Measurements from ENCODE around the gene FCHSD1.
A peak's percentile ranks its signal among the peaks of the same experiment; 100 is the strongest.

FCHSD1 gene

DNA sequence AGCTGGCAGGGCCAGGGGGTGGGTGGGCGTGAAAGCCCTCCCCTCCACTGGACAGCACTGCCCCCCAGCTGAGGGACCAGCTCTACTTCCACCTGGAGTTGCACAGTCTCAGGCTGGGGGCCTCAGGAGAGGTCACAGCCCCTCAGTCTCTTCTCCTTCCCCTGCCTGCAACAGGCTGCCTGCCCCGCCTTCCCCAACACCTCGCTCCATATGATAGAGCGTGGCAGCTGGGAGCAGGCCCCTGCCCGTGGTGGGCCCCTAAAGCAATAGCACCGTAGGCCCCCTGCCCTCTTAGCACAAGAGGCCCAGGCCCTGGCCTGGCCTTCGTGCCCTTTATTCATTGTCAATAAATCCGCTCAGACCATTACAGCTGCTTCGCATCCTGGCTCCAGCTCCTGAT is 10.5 kb downstream of the FCHSD1 start:
- DNase-seq, result no peak

DNA sequence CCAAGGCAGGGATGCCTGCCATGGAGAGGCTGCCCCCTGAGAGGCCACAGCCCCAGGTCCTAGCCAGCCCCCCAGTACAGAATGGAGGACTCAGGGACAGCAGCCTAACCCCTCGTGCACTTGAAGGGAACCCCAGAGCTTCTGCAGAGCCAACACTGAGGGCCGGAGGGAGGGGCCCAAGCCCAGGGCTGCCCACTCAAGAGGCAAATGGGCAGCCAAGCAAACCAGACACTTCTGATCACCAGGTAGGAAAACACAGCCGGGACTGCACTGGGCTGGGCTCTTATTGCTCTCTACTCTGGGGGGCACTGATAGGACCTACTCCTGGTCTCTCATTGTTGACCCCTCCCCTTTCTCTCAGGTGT is 11.2 kb downstream of the FCHSD1 start:
- DNase-seq, result no peak

DNA sequence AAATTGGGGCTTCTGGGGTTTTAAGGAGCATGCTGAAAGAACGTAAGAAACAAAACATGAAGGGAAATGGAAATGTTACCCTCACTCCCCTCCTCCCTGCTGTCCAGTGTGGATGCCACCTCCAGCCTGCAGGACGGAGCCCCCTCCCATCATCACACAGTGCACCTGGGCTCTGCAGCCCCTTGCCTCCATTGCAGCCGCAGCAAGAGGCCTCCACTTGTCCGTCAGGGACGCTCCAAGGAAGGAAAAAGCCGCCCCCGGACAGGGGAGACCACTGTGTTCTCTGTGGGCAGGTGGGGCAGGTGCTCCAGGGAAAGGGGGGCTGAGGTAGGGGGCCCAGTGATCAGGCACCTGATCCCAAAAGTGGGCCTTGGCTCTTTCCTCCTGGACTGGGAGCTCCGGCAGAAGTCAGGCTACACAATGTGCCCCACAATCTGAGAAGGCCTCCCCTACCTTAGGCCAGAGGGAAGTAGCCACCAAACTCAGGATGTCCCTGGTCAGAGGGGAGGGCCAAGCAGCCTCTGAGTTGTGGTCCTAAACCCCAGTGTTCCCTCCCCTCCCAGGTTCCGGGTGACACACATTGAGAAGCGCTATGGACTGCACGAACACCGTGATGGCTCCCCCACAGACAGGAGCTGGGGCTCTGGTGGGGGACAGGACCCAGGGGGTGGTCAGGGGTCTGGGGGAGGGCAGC is 11.7 kb downstream of the FCHSD1 start:
- no peak for DNase-seq

DNA sequence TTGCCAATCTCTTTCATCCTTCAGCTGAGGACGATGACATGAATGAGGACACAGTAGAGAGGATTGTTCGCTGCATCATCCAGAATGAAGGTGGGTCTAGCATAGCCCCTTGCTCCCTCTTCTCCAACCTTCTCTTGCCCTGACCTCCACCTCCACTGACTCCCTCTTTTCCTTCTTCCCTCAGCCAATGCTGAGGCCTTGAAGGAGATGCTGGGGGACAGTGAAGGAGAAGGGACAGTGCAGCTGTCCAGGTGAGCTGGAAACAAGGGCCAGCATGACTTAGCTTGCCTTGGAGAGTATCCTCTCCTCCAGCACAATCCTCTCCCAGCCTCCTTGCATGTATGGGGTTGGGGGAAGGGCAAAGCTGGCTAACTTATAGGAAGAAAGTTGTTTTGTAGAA is 12.4 kb downstream of the FCHSD1 start:
- DNase-seq, result no peak

DNA sequence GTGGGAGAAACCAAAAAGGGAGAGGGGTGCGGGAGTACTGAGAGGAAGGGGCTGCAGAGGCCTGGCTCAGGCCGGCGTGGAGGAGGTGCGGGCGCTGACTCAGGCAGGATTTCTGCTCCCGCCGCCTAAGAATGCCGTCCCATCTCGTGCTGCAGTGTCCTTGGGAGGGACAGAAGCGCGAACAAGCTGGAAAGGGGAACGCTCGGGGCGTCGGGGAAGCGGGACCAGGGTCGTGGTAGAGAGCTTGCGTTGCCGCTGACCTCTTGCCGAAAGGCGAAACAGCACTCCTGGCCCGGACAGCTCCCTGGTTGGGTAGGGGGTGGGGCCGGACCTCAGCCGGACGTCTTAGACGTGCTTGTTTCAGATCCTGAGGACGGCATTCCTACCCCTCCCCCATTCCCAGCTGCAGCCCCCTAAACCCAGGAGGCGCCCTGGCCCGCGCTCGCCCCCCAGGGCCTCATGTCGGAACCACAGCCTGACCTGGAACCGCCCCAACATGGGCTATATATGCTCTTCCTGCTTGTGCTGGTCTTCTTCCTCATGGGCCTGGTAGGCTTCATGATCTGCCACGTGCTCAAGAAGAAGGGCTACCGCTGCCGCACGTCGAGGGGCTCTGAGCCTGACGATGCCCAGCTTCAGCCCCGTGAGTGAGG is 13.3 kb downstream of the FCHSD1 start:
- DNase-seq, result peak; percentile 56

DNA sequence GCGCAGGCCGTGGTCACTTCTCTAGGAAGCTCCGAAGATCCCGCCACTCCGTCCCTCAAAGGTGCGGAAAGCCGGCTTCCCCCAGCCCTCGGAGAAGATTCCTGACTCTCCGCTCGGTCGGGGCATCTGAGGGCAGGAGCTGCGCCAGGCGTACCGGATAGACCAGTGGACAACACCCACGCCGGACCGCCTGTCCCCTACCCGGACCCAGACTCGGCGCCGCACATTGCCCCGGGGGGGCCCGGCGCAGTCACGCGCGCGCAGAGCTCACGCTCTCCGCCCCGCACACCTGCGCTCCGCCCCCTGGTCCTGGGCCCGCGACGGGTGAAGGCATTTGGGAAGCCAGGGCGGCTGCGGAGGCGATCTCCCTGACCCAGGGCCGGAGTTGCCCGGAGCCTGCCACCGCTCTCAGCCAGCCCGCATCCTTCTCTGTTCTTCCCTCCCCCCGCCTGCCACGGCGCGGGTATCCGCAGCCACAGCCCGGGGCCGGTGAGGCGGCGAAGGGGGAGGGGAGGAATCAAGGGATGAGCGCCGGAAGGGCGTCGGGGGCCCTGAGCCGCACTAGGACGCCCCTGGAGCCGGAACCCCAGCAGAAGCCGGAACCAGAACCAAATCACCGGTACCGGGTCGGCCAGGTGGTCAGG is 14.0 kb downstream of the FCHSD1 start:
- DNase-seq, result peak; percentile 57

DNA sequence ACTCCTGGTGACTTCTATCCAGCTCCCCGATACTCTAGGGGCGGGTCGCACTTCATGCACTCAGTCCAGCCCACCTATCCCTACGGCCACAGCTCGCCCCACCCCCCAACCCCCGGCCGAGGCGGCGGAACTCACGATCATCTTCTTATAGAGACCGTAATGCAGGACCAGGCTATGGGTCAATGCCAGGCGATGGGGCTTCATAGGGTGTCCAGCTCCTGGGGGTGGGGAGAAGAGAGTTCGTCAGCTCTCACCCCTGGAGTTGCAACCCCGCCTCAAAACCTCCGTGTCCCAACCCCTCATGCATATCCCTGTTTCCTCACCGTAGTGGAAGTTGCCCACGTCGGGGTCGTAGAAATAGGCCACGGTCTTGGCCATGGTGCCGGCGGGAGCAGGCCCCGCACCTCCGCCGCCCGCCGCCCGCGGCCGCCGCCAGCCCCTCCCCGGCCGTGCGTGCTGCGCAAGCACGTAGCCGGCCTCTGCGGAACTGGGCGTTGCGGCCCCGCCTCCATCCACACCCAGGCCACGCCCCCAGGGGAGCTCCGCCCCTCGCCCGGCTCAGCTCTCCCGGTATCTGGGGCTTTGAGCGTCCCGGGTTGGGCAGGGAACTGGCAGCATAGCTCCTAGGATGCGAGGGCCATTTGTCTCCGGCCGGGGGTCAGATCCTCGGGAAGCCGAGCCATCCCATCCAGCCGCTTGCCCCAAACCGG is 14.7 kb downstream of the FCHSD1 start, which contains the start of the genes HDAC3 and RELL2:
HDAC3 (minus strand) TSS at position 437 of the 710 bp plus-strand sequence; CDS start at position 378, 59 bp downstream.
RELL2 (plus strand) TSS at position 585 of the 710 bp plus-strand sequence. CDS start 1,229 bp downstream, outside the sequence.
- peak; percentile 92 for DNase-seq

DNA sequence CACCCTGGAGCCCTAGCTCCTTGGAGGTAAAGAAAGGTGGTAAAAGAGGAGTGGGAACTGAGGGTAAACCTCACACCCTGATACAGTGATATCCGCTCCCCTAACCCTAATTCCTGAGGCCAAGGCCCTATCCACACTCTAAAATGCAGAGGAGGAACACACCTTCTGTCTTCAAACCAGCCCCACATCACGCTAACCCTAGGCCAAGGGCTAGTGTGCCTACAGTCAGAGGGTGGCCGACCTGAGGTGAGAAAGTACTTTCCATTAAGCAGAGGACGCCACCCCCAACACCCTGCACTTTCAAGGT is 15.2 kb downstream of the FCHSD1 start:
- DNase-seq, result peak; percentile 15

DNA sequence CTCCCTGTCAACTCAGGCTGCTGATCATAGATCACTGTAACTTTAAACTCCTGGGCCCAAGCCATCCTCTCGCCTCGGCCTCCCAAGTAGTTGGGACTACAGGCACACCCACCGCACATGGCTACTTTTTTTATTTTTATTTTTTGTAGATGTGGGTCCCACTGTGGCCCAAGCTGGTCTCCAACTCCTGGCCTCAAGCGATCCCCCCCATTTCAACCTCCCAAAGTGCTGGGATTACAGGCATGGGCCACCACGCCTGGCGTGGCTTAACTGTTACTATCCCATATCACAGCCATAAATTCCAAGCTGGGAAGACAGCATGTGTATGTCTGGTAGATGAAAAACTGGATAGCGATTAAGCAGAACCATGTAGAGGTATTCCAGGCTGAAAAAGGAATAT is 15.6 kb downstream of the FCHSD1 start:
- no peak for DNase-seq

DNA sequence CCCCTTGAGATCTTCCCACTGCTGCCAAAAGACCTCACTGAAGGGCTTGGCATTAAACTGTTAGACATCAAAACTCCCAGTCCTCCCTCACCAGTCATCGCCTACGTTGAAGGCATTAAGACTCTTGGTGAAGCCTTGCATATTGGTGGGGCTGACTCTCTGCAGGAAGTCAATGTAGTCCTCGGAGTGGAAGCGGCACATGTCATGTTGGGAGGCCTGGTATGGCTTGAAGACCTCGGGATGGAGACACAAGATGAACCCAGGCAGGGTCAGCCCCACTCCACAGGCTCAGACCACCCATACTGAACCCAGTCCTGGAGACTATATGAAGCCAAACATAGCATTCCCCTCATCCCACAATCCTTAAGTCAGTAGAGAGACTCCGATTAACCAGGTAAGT is 16.5 kb downstream of the FCHSD1 start:
- DNase-seq, result no peak

DNA sequence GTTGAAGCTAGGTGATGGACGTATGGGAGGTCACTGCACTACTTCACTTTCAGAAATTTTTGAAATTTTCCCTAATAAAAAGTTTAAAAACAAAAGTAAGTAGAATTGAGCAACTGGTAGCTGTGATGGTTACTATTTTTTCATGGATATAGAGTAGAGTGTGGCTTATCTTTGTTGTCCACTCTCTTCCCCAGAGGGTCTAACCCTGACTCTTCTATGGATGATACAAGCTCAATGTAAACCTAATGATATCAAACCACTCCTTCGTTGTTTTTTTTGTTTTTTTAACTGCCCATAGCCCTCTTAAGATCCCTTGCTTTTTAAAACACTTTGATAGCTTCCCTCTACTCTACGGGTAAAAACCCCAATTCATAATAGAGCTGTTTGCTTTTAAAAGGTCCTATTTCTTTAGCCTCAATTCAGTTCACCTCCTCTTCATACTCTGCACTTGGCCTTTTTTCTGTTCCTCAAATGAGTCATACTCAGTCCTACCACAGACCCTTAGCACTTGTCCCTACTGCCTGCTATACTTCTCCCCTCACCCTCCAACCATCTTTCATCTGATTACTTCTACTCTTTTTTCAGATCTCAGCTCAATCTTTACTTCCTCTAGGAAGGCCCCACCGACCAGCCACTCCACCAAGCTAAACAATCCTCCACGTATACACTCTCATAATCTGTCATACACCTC is 17.2 kb downstream of the FCHSD1 start:
- DNase-seq, result no peak

DNA sequence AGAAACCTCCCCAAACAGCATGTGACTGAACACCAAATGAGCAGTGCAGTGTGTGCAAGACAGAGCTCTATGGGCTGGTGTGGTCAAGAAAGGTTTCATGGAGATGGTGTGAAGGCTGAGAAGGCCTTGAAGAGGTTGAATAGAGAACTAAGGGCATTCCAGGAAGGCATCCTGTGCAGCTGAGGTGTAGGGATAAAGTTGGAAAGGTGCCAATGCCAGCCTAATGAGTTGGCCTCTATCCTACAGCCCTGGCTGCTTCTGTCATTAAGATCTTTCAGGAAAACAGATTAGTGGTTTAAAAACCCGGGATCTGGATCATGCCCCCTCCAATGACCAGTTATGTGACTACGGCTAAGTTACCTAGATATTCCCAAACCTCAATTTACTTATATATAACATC is 18.6 kb downstream of the FCHSD1 start:
- DNase-seq, result no peak

DNA sequence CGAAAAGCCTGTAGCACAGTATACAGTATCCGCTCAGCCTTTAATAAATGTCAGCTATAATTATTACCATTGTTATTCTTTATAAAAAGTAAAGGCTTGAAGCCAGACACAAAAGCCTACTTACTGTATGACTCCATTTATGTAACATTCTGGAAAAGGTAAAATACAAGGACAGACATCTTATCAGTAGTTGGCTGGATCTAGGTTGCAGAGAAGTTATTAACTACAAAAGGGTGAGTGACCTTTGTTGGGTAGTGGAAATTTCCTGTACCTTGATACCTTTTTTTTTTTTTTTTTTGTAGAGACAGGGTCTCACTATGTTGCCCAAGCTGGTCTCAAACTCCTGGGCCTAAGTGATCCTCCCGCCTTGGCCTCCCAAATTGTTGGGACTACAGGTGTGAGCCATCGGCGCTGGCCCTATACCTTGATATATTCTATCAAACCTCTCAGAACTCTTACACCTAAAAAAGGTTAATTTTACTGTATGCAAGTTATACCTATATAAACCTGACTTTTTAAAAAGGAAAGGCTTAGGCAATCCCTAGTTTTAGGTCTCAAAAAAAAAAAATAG is 20.6 kb downstream of the FCHSD1 start:
- no peak for DNase-seq

DNA sequence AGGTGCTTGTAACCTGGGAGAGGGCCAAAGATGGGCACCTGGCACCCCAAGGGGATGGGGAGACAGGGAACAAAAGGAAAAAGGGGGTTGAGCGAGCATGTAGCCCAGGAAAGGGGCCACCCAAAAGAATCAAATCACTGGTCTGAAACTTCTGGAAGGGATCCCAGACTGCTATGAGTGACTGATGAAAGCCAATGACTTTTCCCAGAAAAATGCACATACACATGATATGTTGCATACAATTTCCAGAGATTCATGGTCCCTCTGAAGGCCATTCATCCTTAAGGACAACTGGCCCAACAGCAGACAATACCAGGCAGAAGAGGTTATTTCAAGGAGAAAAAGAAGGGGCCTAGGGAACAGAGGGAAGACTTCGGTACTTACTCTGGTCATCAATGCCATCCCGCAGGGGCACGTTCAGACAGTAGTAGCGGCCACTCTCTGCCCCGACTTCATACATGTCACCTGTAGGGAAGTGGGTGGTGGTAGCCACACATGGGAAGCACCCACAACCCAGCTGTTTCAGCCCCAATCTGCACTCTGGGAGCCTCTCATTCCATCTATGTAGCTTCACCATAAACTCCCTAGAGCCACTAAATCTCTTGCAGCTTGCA is 22.9 kb downstream of the FCHSD1 start:
- no peak for DNase-seq

DNA sequence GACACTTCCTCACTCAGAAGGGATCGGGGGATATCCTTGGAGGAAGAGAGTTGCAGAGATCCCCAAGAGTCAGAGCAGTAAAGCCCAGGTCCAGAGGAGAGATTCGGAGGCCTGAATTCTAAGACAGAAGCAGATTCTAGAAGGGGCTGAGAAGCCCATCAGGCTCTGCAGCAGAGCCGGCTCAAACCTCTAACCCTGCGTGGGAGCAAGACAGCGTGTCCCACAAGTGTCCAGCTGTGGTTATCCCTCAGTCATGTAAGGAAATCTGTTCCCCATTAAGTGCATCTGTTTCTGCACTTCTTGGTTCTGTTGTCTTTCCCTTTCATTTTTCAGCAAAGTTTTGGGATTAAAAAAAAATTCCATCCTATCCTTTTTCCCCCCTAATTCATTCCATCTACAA is 27.6 kb downstream of the FCHSD1 start:
- DNase-seq, result no peak

DNA sequence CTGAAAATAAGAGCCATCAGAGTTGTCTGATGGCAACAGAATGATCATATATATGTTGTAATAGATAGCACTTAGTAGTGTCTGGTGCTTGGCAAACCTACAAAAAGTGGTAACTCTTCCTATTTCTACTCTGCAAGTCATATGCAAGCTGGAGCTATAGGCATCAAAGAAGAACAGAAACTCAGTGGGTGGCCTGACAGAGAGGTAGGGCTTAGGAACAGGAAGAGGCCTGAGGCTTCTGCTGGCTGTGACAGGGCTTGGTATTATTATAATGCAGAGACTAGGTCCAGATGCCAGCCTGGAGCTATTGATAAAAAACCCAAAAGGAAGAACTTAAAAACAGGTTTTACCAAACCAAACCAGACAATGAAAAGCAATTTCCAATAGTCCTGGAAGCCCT is 28.0 kb downstream of the FCHSD1 start:
- DNase-seq, result no peak

DNA sequence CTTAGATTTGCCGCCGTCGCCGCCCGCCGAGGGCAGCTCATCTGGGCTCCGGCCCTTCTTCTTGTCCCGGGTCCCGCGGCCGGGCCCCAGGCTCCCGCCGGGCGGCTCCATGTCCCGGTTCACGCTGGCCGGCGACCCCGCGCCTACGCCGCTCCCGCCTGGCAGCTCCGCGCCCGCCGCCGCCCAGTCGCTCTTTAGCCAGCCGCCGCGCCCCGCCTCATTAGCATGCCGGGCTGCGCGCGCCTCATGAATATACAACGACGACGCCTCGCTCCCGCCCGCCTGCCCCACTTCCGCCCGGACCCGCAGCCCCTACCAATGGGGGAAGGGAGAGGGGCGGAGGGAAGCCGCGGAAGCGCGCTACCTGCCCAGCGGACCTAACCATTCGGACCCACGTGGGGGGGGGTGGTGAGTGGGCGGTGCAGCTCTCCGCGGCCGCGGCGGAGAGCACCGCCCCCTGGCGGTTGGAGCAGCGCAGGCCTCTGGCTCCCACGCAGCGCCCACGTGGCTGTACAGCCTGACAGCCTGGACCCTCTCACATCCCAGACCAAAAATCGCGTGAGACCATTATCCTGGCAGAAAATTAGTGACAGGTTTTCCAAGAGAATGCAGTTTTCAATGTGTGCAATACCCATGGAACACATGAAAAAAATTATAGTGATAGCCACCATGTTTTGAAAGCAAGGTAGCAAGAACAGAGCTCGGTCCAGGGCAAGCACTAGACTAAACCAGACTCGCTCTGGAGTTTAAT is 32.2 kb downstream of the FCHSD1 start, which contains the start of gene DIAPH1:
DIAPH1 (minus strand) TSS at position 197 of the 751 bp plus-strand sequence; CDS start at position 111, 86 bp downstream.
- DNase-seq, result peak; percentile 97

DNA sequence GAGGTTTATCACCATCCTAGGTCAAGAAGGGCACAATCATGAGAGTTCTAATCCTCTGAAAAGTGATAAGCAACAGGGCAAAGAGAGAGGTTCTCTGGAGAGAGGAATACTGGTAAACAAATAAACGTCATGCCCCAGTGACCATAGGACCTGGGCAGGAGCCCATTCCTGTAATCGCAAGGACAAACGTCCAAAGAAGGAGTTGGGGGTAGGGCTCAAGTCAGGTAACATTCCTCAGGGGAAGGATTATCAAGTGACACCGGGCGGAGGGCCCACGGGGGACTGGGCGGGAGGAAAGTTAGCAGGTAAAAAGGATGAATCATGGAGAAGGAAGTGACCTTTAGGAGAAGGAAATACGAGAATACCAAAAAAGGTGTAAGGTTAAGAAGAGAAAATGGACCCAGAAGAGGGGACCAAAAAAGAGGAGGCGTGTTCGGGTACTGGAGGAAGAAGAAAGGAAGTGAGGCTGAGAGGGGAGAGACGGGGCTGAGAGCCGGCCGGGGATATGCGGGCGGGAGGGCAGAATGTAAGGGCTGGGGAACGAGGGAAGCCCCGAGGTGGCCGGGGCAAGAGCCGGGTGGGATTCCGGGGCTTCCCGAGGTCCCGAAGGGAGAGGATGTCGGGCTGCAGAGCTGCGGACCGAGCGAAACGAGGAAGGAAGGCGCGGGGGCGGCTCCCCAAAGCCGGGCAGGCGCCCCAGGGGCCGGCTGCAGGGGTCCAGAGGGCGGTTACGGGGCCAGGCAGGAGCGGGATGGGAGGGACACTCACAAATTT is 33.0 kb downstream of the FCHSD1 start:
- peak; percentile 54 for DNase-seq

DNA sequence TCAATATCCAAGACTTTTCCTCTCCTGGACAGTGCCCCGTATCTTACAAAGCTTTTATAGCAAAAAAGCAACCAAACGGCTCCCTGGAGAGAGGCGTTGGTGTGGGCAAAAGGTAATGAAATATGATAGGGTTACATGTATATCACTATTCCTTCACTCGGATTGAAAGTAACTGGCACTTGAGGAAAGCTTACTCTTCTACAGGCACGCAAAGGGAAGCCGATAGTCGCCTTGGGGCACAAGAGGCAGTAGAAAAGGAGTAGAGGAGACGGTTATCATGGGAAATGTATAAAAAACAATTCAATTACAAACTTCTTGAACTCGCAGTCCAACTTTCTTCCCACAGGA is 33.6 kb downstream of the FCHSD1 start:
- no peak for DNase-seq

DNA sequence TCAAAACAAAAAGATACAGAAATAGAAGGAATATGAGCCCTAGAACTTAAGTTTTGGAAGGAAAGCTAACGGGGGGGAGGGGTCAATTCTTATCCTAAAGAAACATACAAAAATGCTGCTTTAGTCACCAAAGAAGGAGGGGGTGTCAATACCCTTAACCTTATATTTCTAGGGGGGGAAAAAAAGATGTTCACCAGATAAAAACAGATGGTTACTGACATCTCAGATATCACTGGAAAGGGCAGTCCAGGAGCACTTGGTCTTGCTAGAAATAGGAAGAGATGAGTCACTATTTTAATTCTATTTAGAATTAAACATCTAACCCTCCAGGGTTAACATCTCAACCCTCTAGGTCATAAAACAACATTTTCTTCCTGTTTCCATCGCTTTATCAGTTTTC is 34.1 kb downstream of the FCHSD1 start:
- no peak for DNase-seq

All from central memory CD4-positive, alpha-beta T cell (primary cell).